SU-DHL-6 (cell line): ENCODE data around the gene CNKSR3.

Source experiments
- H2AFZ ChIP-seq: fragments of 200-600 bp; sonication (generic); 2 replicates; pipeline ENCODE4 v1.6.1; 2014; ENCODE audit warnings: low read depth, mild to moderate bottlenecking, moderate library complexity, mixed read lengths, antibody characterized with exemption, low read length; ENCODE audit not compliant: severe bottlenecking
- H3F3A ChIP-seq: fragments of 200-600 bp; shearing (Covaris generic); 2 replicates; pipeline ENCODE4 v1.6.0; 2016; ENCODE audit warnings: antibody characterized with exemption, mild to moderate bottlenecking; ENCODE audit not compliant: insufficient read depth
- H3K27ac ChIP-seq: fragments of 200-600 bp; sonication (generic); 2 replicates; pipeline ENCODE4 v1.5.1; 2016; ENCODE audit warnings: low read depth, mild to moderate bottlenecking, low read length, moderate library complexity, mixed read lengths
- H3K27me3 ChIP-seq: fragments of 200-600 bp; sonication (generic), shearing (Covaris generic); 2 replicates; pipeline ENCODE4 v1.6.0; 2014; ENCODE audit warnings: mild to moderate bottlenecking, low read length
- H3K36me3 ChIP-seq: fragments of 200-600 bp; sonication (generic); 2 replicates; pipeline ENCODE4 v1.6.1; 2014; ENCODE audit warnings: mild to moderate bottlenecking, low read length, mixed read lengths
- H3K4me2 ChIP-seq: fragments of 300-600, 200-600 bp; shearing (Covaris generic), sonication (generic); 2 replicates; pipeline ENCODE4 v1.6.0; 2014; ENCODE audit warnings: low read length, low read depth, mild to moderate bottlenecking; ENCODE audit not compliant: poor library complexity, severe bottlenecking
- H3K4me3 ChIP-seq: fragments of 200-600 bp; sonication (generic); 2 replicates; pipeline ENCODE4 v1.5.1; 2014; ENCODE audit warnings: antibody characterized with exemption, low read length, mild to moderate bottlenecking, mixed read lengths; ENCODE audit not compliant: insufficient read depth, poor library complexity, severe bottlenecking
- H3K79me2 ChIP-seq: fragments of 200-600 bp; sonication (generic); 2 replicates; pipeline ENCODE4 v1.6.1; 2014; ENCODE audit warnings: mild to moderate bottlenecking, low read length, moderate library complexity; ENCODE audit not compliant: insufficient read depth
- H3K9ac ChIP-seq: fragments of 200-600 bp; sonication (generic); 2 replicates; pipeline ENCODE4 v1.7.0; 2014; ENCODE audit warnings: mild to moderate bottlenecking, low read length
- H3K9me2 ChIP-seq: fragments of 200-600 bp; sonication (generic); replicated peaks from 2 replicates; pipeline ENCODE4 v1.6.1; 2014; ENCODE audit warnings: low read length; ENCODE audit not compliant: insufficient read depth
- H3K9me3 ChIP-seq: fragments of 200-600 bp; sonication (generic); 2 replicates; pipeline ENCODE4 v1.6.1; 2014; ENCODE audit warnings: low read length, mixed read lengths; ENCODE audit not compliant: insufficient read depth
- H4K20me1 ChIP-seq: fragments of 200-600 bp; sonication (generic); 2 replicates; pipeline ENCODE4 v1.6.1; 2014; ENCODE audit warnings: low read depth, mild to moderate bottlenecking, antibody characterized with exemption, low read length, moderate library complexity, mixed read lengths
- CTCF ChIP-seq: fragments of 200-600 bp; sonication (generic); IDR thresholded peaks from one replicate; pipeline ENCODE4 v1.5.1; 2017; ENCODE audit warnings: antibody characterized with exemption, mild to moderate bottlenecking, low read length, moderate library complexity; ENCODE audit not compliant: insufficient read depth, poor library complexity, severe bottlenecking
- EZH2phosphoT487 ChIP-seq: fragments of 200-600 bp; sonication (generic), shearing (Covaris generic); conservative IDR thresholded peaks from 2 replicates; pipeline ENCODE4 v1.6.1; 2018; ENCODE audit warnings: mild to moderate bottlenecking, antibody characterized with exemption, low read length, moderate library complexity, mixed read lengths

The CNKSR3 gene

GRCh38 chr6:154510144-154510905 lies at the start of gene CNKSR3:
TSS of gene CNKSR3 (minus strand) at chr6:154510685. CDS start at chr6:154510114, 571 bp downstream.
- Histone ChIP-seq H3K27ac (no peak within 1 kb of the TSS), H3K27me3 (no peaks in the 10 kb centered on the region), H3K36me3 (no peaks in the 10 kb centered on the region), H3K9me2 (no peaks in the 10 kb centered on the region), H3F3A (no peaks in the 10 kb centered on the region), H4K20me1 (no peaks in the 10 kb centered on the region), H3K9ac (no peak within 1 kb of the TSS), H3K79me2 (no peaks in the 10 kb centered on the region), H3K4me3 (no peak within 1 kb of the TSS), H3K4me2 (no peak within 1 kb of the TSS), H3K9me3 (no peaks in the 10 kb centered on the region), H2AFZ (no peak within 1 kb of the TSS)
- no peak for TF ChIP-seq CTCF
- TF ChIP-seq EZH2phosphoT487 = no peak

- no peaks in the 10 kb centered on the region for H3K36me3 ChIP-seq
- no peaks in the 10 kb centered on the region for H3F3A ChIP-seq
- H3K9me3 ChIP-seq = no peaks in the 10 kb centered on the region
- no peak overlapping the region for H3K4me2 ChIP-seq
- H3K27ac ChIP-seq = no peak overlapping the region
- H3K9ac ChIP-seq = no peak overlapping the region
- no peaks in the 10 kb centered on the region for H3K79me2 ChIP-seq
- no peaks in the 10 kb centered on the region for H4K20me1 ChIP-seq
- H2AFZ ChIP-seq = no peak overlapping the region
- no peak overlapping the region for H3K4me3 ChIP-seq
- H3K9me2 ChIP-seq = no peaks in the 10 kb centered on the region
- 0 out of 2 replicates have a peak, but pooled peaks cover 2% of the 10 kb centered on the region for H3K27me3 ChIP-seq
- no peak for TF ChIP-seq EZH2phosphoT487
- no peak for TF ChIP-seq CTCF
These were observed 48.5 kb upstream of the CNKSR3 start for GRCh38 chr6:154558984-154559383.

DNA sequence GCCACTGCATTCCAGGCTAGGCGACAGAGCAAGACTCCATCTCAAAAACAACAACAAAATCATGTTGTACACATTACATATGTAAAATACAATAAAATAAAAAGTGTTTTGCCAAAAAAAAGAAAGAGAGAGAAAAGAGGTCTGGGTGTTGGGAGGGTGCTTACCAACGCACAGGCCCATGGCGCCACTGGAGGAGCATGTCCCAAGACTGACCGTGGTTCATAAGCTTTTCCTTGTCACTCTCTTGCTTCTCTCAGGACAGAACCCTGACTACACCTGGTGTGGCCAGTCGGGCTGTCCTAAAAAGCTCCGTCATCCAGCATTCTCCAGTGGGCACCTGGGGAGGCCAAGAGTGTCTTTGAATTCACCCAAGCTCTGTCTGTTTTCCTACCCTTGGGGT lies 48.0 kb upstream of the CNKSR3 start:
- H3K9me3 ChIP-seq = no peaks in the 10 kb centered on the region
- no peak overlapping the region for H3K4me3 ChIP-seq
- H3F3A ChIP-seq = no peaks in the 10 kb centered on the region
- H3K27me3 ChIP-seq = 0 out of 2 replicates have a peak, but pooled peaks cover 2% of the 10 kb centered on the region
- no peaks in the 10 kb centered on the region for H3K9me2 ChIP-seq
- H3K36me3 ChIP-seq = no peaks in the 10 kb centered on the region
- no peak overlapping the region for H2AFZ ChIP-seq
- H4K20me1 ChIP-seq = no peaks in the 10 kb centered on the region
- no peak overlapping the region for H3K27ac ChIP-seq
- no peak overlapping the region for H3K4me2 ChIP-seq
- H3K9ac ChIP-seq = no peak overlapping the region
- TF ChIP-seq CTCF (no peak), EZH2phosphoT487 (no peak)
- no peaks in the 10 kb centered on the region for H3K79me2 ChIP-seq
